Activated T-cell treated with anti-CD3 and anti-CD28 coated beads, Interleukin-2, amount 50 U/mL, for 4 hours (primary cell): ENCODE measurements around the gene RNF19B. TPM values are rescaled to one million over a fixed set of nuclear protein-coding genes. Genes with fewer than 3 reads are reported as not detected.
"Not testable (repeated sequence)": the region's sequence is repeated elsewhere in the genome, so short reads cannot be mapped to it uniquely, and the experiment has no call there.

Experiments
- ATAC-seq, 2 donors: fragments of 200-7000 bp; cut with Tn5 transposase; one replicate each; pipeline ENCODE4 v1.10.0; 2021
- DNase-seq: peaks from one replicate; pipeline ENCODE4 v3.0.0-alpha.2; 2020
- H3K27me3 Mint-ChIP-seq: one replicate; pipeline ENCODE4 v1.8.0; 2021; ENCODE audit warnings: low read depth, mixed read lengths
- H3K36me3 Mint-ChIP-seq: one replicate; pipeline ENCODE4 v1.8.0; 2022; ENCODE audit warnings: mixed read lengths; ENCODE audit not compliant: insufficient read depth
- H3K4me1 Mint-ChIP-seq: one replicate; pipeline ENCODE4 v1.8.0; 2021; ENCODE audit warnings: low read depth, mixed read lengths
- H3K4me3 Mint-ChIP-seq: one replicate; pipeline ENCODE4 v1.8.0; 2021; ENCODE audit warnings: mild to moderate bottlenecking, moderate library complexity, mixed read lengths
- H3K9me3 Mint-ChIP-seq: one replicate; pipeline ENCODE4 v1.8.0; 2021; ENCODE audit warnings: mixed read lengths
- total RNA-seq, 3 donors: library from RNA; stranded (reverse); gene quantifications; one replicate each; pipeline ENCODE4 v1.2.1, GENCODE V29; 2021

RNF19B gene
- total RNA-seq, 3 donors from 2014 or later, result 21.4 to 32.9 (median 23.9) TPM

DNA sequence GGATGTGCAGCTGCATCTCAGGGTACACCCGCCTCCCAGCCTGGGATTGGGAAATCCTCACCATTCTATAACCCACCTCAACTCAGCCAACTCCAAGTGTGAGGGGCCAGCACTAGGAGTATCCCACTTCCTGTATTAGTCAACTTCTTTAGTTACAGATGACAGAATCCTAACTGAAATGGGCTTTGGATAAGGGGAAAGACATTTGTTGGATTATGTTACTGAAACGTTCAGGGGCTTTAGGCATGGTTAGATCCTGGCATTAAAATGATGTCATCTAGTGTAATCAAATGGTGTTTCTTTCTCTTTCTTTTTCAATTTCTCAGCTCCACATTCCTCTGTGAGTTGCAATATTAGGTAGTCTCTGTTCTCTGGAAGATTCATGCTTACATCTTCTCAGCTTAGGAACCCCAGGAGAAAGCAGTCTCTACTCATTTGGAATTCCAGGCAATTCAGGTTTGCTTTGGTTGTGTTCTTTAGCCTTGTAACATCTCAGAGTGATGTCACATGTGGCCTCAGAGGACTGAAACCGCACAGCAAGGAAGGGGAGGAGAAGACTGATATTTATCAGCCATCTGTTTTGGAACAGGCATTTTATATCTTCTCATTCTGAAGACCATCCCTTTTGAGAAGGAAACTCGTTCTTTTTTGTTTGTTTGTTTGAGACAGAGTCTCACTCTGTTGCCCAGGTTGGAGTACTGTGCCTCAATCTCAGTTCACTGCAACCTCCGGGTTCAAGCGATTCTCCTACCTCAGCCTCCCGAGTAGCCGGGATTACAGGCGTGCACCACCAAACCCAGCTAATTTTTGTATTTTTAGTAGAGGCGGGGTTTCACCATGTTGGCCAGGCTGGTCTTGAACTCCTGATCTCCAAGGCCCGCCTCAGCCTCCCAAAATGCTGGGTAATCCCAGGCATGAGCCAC is 44.5 kb downstream of the RNF19B start:
- DNase-seq (no peak), ATAC-seq (no peak)
- Mint-ChIP-seq H3K9me3 (no peaks in the 10 kb centered on the region), H3K4me3 (no peak overlapping the region), H3K36me3 (no peaks in the 10 kb centered on the region), H3K4me1 (peaks cover 14% of the 10 kb centered on the region), H3K27me3 (peaks cover 79% of the 10 kb centered on the region)

DNA sequence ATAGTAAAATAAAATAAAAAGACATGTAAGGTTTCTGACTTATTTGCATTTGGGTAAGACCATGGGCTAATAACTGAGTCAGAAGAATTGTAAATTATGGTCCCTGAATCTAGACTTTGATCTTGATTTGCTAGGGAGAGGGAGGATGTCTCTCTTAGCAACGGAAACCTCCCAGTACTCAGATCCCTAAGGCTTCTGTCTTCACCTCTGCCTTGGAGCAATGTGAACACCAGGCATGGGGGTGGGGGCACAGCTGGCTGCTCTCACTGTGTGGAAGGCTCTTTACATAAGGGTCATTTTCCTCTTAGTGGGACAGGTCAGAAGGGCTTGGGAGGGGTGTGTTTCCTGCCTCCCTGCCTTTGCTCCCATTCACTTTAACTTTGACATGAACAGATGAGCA is 46.4 kb downstream of the RNF19B start:
- Mint-ChIP-seq H3K27me3 (peaks cover 61% of the 10 kb centered on the region), H3K9me3 (no peaks in the 10 kb centered on the region), H3K4me1 (peaks cover 2% of the 10 kb centered on the region), H3K4me3 (no peak overlapping the region), H3K36me3 (no peaks in the 10 kb centered on the region)
- ATAC-seq (no peak), DNase-seq (no peak)

- no peak overlapping the region for H3K4me3 Mint-ChIP-seq
- peaks cover 2% of the 10 kb centered on the region for H3K4me1 Mint-ChIP-seq
- peaks cover 55% of the 10 kb centered on the region for H3K27me3 Mint-ChIP-seq
- DNase-seq (no peak), ATAC-seq (no peak)
- no peaks in the 10 kb centered on the region for H3K9me3 Mint-ChIP-seq
- no peaks in the 10 kb centered on the region for H3K36me3 Mint-ChIP-seq
Measured at GRCh38 chr1:32917521-32917920, 47.1 kb downstream of the RNF19B start.

- Mint-ChIP-seq H3K4me1 (peaks cover 2% of the 10 kb centered on the region), H3K36me3 (no peaks in the 10 kb centered on the region)
Measured at GRCh38 chr1:32915766-32916706, 48.6 kb downstream of the RNF19B start.

GRCh38 chr1:32910319-32910718 is 54.3 kb downstream of the RNF19B start:
- no peak for ATAC-seq
- no peaks in the 10 kb centered on the region for H3K9me3 Mint-ChIP-seq
- no peak overlapping the region for H3K4me3 Mint-ChIP-seq
- H3K36me3 Mint-ChIP-seq, result no peaks in the 10 kb centered on the region
- no peaks in the 10 kb centered on the region for H3K27me3 Mint-ChIP-seq
- no peaks in the 10 kb centered on the region for H3K4me1 Mint-ChIP-seq
- DNase-seq, result no peak

More at GRCh38 chr1:32915766-32916706, 48.6 kb downstream of the RNF19B start:
- DNase-seq (no peak), ATAC-seq (no peak)
- Mint-ChIP-seq H3K9me3 (no peaks in the 10 kb centered on the region), H3K27me3 (peaks cover 40% of the 10 kb centered on the region), H3K4me3 (no peak overlapping the region)

- Mint-ChIP-seq H3K4me1 (no peaks in the 10 kb centered on the region), H3K9me3 (no peaks in the 10 kb centered on the region), H3K27me3 (peaks cover 10% of the 10 kb centered on the region), H3K4me3 (no peak overlapping the region), H3K36me3 (no peaks in the 10 kb centered on the region)
- ATAC-seq (no peak), DNase-seq (no peak)
Measured at GRCh38 chr1:32907435-32907834, 57.2 kb downstream of the RNF19B start.

GRCh38 chr1:32906654-32907053 is 58.0 kb downstream of the RNF19B start:
- Mint-ChIP-seq H3K27me3 (peaks cover 17% of the 10 kb centered on the region), H3K4me3 (no peak overlapping the region), H3K9me3 (no peaks in the 10 kb centered on the region), H3K4me1 (peaks cover under 1% of the 10 kb centered on the region), H3K36me3 (no peaks in the 10 kb centered on the region)
- ATAC-seq, result no peak
- DNase-seq, result no peak

- not testable (repeated sequence) for H3K4me1 Mint-ChIP-seq, H3K4me3 Mint-ChIP-seq, H3K9me3 Mint-ChIP-seq, ATAC-seq, DNase-seq, H3K36me3 Mint-ChIP-seq
- H3K27me3 Mint-ChIP-seq, result peaks cover 23% of the 10 kb centered on the region
Measured at GRCh38 chr1:32905588-32905987, 59.0 kb downstream of the RNF19B start.

DNA sequence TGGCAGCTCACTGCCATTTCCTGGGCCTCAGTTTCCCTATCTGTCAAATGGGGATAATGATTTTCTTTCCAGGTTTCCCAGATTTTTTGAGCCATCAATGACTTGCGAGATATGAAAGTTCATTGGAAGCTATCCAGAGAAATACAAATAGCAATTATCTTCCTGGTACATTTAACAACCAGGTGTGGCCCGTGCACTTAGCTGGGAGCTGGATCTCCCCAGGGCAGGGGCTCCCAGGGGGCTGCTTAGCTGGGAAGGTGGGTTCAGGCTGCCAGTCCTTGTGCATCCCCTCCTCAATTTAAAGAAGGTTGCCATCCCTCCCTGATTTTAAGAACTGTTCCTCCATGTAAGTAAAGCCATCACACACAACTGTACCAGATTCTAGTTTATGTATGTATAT is 59.8 kb downstream of the RNF19B start:
- H3K27me3 Mint-ChIP-seq, result peaks cover 31% of the 10 kb centered on the region
- H3K4me1 Mint-ChIP-seq, result peaks cover 7% of the 10 kb centered on the region
- ATAC-seq, result no peak
- no peak for DNase-seq
- no peak overlapping the region for H3K4me3 Mint-ChIP-seq
- no peaks in the 10 kb centered on the region for H3K9me3 Mint-ChIP-seq
- H3K36me3 Mint-ChIP-seq, result no peaks in the 10 kb centered on the region

DNA sequence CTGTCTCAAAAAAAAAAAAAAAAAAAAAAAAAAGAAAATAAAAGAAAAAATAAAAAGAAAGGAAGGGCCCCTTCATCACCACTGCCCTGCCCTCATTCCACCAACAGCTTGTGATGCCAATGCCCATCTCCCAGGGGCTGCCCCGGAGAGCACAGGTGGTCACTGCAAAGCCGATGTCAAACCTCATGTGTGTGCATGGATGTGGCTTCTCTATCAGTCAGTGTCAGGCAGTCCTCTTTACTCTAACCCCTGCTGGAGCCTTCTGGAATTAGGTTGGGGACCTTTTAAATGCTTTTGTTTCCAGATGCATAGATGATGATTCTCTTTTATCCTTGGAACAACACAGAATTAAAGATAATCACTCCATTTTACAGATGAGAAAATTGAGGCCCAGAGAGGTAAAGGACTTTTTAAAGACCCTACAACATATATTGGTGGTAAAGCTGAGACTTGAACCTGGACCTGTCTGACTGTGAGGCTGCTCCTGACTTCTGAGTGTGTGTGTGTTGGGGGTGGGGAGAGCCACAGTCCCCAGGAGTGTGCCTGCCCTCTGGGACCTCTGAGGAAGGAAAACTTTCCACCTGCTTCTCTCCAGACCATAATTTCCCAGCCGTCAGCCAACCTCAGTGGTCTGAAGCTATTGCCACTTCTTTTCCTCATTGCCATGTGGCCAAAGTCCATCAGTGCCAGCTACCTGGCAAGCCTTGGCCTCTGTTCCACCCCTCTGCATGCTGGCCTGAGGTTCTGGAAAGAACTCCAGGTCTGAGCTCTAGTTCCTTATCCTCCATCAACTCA is 60.4 kb downstream of the RNF19B start:
- H3K27me3 Mint-ChIP-seq, result peaks cover 35% of the 10 kb centered on the region
- no peak overlapping the region for H3K4me3 Mint-ChIP-seq
- peaks cover 7% of the 10 kb centered on the region for H3K4me1 Mint-ChIP-seq
- H3K36me3 Mint-ChIP-seq, result no peaks in the 10 kb centered on the region
- no peak for DNase-seq
- no peaks in the 10 kb centered on the region for H3K9me3 Mint-ChIP-seq
- no peak for ATAC-seq

- peaks cover 43% of the 10 kb centered on the region for H3K27me3 Mint-ChIP-seq
- no peaks in the 10 kb centered on the region for H3K36me3 Mint-ChIP-seq
- H3K4me3 Mint-ChIP-seq, result peak overlapping the region; percentile 69
- DNase-seq (no peak), ATAC-seq (no peak)
- H3K4me1 Mint-ChIP-seq, result peaks cover 7% of the 10 kb centered on the region
- no peaks in the 10 kb centered on the region for H3K9me3 Mint-ChIP-seq
Measured at GRCh38 chr1:32902535-32902920, 62.1 kb downstream of the RNF19B start.

DNA sequence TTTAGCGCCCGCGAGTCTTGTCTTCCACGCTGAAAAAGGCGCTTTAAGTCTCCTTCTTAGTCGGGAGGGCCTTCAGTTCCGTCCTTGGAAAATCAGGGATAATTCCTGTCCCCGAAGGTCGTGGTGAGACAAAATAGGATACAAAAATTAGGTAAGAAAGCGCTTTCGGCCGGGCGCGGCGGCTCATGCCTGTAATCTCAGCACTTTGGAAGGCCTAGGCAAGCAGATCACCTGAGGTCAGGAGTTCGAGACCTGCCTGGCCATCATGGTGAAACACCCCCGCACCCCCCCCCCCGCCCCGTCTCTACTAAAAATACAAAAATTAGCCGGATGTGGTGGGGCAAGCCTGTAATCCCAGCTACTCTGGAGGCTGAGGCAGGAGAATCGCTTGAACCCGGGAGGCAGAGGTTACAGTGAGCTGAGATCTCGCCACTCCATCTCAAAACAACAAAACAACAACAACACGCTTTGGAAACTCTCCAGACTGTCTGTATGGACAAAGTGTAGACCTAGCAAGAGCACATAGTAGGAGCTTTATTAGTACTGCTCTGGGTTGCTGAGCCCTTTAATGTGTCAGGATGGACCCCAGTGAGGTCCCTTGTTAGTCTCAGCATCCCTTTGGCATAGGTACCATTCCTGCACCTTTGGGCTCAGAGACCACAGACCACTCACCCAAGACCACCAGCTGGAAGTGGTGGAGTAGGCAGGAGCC is 62.6 kb downstream of the RNF19B start:
- ATAC-seq (no peak), DNase-seq (no peak)
- Mint-ChIP-seq H3K4me3 (peak overlapping the region; percentile 69), H3K36me3 (no peaks in the 10 kb centered on the region), H3K9me3 (no peaks in the 10 kb centered on the region), H3K27me3 (peaks cover 48% of the 10 kb centered on the region), H3K4me1 (peaks cover 7% of the 10 kb centered on the region)

DNA sequence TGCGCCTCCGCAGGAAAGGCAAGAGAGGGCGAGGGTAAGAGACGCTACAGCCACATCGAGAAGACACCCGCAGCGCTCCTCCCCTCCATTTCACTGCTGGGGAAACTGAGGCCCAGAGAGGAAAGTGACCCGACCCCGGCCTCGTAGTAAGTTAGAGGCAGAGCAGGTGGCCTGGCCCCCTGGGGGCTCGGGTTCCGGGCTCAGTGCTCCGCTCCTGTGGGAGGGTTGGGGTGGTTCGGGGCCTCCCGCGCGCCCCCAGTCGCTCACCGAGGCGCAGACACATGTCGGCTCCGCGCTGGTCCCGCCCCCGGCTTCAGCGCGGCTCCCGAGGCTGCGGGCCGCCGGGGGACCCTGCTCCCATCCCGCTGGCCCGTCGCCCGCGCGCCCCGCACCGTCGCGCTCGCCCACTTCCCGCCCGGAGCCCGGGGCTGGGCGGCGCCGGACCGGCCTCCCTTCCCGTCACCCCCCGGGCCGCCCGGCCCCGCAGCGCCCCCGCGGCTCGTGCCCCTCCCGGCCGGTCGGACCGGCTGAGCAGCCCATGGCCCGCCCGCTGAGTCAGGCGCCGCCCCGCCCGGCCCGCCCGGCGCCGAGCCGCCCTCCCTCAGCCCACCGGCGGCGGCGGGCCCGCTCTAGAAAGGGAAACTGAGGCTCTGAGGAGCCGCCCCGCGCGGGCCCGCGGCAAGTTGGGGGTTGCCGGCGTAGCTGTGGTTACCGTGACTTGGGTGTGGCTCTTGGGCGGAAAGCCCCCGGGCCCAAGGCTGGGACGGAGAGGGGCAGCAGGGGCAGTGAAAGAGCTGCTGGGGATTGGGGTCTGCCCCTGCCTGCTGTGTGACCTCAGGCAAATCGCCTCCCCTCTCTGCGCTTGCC is 63.4 kb downstream of the RNF19B start, which contains the start of gene TMEM54:
TSS of gene TMEM54 (minus strand) at position 434 of the 867 bp plus-strand sequence. CDS start at position 283, 151 bp downstream.
- H3K27me3 Mint-ChIP-seq, result peaks cover 53% of the 10 kb centered on the region

More for the DNA sequence above, 63.4 kb downstream of the RNF19B start, which contains the start of gene TMEM54:
- ATAC-seq (peak; percentile 66 to 72), DNase-seq (no peak)
- Mint-ChIP-seq H3K4me3 (peak within 1 kb of the TSS; percentile 69), H3K36me3 (no peaks in the 10 kb centered on the region), H3K4me1 (peaks cover 7% of the 10 kb centered on the region), H3K9me3 (no peaks in the 10 kb centered on the region)
